Measurements from ENCODE around the gene CPXM2.

The CPXM2 gene

DNA sequence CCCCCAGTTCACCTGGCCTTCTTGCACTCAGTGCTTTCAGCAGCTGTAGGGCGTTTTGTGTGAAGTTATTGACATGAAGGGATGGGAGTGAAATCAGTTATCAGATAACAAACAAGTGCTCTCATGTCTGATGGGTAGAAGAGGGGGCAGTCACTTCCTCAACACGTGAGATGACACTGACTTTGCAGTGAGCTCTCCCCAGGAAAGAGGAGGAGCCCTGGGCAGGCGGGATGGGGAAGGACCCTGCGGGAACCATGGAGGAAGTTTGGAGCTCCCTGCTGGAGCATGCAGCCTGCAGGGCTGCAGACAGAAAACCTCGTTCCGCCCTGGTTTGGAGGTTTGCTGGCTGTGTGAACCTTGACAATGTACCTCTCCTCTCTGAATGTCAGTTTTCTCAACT, 186.8 kb downstream of the CPXM2 start:
- no peak overlapping the region for H3K27ac ChIP-seq
- POLR2A ChIA-PET (ENCODE audit: low non-redundant PET) = no interaction called here
- TF ChIP-seq, protein P1, sequence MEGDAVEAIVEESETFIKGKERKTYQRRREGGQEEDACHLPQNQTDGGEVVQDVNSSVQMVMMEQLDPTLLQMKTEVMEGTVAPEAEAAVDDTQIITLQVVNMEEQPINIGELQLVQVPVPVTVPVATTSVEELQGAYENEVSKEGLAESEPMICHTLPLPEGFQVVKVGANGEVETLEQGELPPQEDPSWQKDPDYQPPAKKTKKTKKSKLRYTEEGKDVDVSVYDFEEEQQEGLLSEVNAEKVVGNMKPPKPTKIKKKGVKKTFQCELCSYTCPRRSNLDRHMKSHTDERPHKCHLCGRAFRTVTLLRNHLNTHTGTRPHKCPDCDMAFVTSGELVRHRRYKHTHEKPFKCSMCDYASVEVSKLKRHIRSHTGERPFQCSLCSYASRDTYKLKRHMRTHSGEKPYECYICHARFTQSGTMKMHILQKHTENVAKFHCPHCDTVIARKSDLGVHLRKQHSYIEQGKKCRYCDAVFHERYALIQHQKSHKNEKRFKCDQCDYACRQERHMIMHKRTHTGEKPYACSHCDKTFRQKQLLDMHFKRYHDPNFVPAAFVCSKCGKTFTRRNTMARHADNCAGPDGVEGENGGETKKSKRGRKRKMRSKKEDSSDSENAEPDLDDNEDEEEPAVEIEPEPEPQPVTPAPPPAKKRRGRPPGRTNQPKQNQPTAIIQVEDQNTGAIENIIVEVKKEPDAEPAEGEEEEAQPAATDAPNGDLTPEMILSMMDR (conservative IDR thresholded peaks at IDR 0.05; ENCODE audit: low read depth) = no peak
- DNase-seq (ENCODE audit: low spot score) = no peak
- CTCF ChIA-PET = no interaction called here

DNA sequence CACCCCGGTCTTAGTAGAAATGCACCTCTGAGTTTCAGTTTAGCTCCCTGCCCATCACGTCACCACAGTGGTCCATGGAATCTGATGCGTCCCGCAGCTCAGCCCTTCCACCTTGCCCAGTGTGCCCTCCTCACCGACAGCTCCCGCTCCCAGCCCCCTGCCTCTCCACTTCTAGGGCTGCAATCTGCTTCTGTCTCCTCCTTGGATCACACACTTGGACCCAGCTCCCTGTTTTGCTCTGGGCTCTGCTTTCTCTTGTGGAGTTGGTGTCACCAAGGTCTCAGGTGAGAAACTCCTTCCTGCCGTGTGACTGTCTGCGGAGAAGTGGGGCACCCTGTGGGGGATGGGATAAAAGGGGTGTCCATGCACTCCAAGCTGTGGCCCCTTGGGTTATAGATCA, 187.5 kb downstream of the CPXM2 start:
- ChIA-PET CTCF (no interaction called here), POLR2A (ENCODE audit: low non-redundant PET) (no interaction called here)
- H3K27ac ChIP-seq = no peak overlapping the region
- no peak for DNase-seq (ENCODE audit: low spot score)
- TF ChIP-seq, protein P1 (conservative IDR thresholded peaks at IDR 0.05; ENCODE audit: low read depth) = no peak

DNA sequence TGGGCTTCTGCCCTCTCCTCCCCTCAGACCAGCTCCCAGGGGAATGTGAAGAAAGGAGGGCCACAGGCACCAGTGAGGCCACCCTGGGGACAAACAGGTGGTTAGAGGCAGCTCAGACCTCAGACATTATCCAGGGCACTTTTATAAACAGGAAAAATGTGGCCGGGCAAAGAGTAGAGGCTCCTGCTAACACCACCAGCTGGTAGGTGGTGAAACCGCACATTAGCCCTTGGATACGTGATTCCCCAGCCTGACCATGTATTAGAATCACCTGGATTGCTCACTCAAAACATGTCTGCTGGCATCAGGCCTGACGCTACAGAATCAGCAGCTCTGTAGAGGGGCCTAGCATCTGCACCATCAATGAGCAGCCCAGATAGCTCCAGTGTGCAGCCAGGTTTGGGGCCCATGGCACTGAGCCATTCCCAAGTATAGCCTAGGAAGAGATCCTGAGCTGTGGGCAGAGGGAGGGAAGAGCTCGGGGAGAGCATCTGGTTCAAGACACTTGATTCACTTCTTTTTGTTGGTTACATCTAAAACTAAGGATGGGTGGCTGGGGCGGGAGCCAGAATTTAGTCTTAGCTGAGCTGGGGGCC, 188.3 kb downstream of the CPXM2 start:
- H3K27ac ChIP-seq = no peak overlapping the region
- DNase-seq (ENCODE audit: low spot score) = no peak
- ChIA-PET POLR2A (ENCODE audit: low non-redundant PET) (no interaction called here), CTCF (interaction anchor here (0.6 kb wide), 1 partner anchor 100 kb away, joined by 9 read pairs; no protein-coding TSS in a partner anchor)
- TF ChIP-seq, protein P1 (conservative IDR thresholded peaks at IDR 0.05; ENCODE audit: low read depth) = no peak

Data from RWPE1 (cell line).